ENCODE measurements around the gene RNASE11.
"Not testable (repeated sequence)": the region's sequence is repeated elsewhere in the genome, so short reads cannot be mapped to it uniquely, and the experiment has no call there.

The RNASE11 gene

DNA sequence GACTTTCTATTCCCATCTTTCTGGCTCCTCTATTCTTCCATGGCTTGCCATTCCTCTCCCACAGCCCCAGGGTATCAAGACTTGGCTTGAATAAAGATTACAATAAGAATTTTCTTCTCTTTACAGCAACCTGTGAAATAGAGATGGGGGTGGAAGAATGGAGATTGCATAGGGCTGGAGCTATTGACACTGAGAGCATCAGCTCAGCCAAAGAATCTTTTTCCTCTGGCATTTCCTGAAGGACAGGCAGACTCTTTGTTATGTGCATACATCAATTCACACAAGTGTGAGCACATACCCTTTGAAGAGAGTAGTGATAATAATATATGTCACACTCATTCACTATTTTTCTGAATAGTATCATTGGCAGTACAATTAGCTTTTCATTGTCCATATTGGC lies 4.7 kb downstream of the RNASE11 start:
- no peak for DNase-seq (ENCODE audit: low read depth in 2 of 3, low spot score in 2 of 3)

DNA sequence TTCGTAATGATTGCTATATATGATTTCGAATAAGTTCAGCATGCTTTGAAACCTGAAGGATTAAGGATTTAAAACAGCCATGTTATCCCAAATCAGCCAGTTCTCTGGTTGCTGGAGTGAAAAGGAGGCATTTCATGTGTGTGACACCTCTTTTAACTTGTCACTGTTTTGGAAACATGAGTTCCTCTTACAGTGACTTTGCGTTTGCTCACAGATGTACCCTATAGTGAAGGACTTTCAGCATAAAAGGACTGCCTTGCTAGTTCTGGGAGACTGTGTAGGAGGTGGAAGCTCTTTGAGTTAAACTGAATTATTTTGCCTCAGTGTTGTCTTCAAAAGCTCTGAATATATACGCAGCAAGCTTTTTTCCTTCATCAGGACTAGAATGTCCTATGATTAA lies 7.6 kb downstream of the RNASE11 start:
- DNase-seq (ENCODE audit: low read depth in 2 of 3, low spot score in 2 of 3) = no peak

DNA sequence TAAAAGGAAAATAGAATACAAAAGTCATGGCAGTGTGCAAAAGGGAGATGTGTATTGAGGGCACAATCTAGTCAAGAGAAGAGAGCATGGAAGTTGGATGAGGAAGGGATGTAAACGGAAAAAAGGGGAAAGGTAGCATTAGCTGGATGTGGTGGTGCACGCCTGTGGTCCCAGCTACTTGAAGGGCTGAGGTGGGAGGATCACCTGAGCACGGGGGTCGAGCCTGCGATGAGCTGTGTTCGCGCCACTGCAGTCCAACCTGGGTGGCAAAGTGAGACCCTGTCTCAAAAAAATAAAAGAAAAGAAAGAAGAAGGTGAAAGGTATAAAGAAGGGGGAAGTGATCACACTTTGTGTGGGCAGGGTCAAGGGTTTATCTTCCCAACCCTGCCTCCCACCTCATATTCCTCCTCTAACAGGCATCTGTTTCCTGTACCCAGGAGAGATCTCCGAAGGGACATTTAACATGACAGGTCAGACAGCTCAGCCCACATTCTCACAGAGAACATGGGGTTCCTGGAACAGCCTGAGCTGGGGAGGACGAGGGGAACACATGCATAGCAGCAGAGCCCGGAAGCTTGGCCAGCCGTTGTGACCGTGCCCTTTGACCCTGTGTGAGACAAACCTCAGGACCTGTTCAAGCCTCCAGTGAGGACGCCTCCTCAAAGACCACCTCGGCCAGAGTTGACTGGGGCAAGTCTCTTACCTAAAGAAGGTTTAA lies 8.9 kb downstream of the RNASE11 start:
- no peak for DNase-seq (ENCODE audit: low read depth in 2 of 3, low spot score in 2 of 3)

DNA sequence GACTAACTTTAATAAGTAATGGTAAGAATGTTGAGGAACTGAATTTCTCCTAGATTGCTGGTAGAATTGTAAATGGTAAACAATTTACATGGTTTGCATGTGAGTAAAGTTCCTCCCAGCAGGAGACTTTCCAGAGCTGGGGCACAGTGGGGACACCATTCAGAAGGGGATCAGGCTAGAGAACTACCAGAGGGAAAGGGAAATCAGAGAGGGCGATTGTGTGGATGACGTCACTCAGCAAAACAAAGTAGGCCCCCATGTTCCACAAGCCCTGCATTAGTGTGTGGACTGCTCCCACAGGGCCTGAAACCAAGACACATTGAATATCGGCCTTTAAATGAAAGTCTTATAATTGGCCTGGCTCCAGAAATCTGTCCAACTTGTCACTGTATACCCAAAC lies 9.5 kb downstream of the RNASE11 start:
- DNase-seq (ENCODE audit: low read depth in 2 of 3, low spot score in 2 of 3) = no peak

DNA sequence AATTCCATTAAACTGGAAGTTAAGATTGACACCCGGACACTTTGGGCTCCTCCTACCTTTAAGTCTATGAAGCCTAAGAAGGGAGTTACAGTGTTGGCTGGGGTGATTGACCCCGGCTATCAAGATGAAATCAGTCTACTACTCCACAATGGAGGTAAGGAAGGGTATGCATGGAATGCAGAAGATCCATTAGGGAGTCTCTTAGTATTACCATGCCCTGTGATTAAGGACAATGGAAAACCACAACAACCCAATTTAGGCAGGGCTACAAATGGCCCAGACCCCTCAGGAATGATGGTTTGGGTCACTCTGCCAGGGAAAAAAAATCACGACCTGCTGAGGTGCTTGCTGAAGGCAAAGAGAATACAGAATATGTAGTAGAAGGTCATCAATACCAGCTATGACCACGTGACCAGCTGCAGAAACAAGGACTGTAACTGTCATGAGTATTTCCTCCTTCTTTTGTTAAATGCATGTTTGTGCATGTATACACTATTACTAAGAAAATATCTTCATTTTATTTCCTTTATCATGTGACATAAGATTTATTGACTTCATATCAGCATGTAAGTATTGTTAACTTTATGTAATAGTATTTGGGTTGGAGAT lies 15.3 kb downstream of the RNASE11 start:
- DNase-seq (ENCODE audit: low read depth in 2 of 3, low spot score in 2 of 3) = not testable (repeated sequence)

DNA sequence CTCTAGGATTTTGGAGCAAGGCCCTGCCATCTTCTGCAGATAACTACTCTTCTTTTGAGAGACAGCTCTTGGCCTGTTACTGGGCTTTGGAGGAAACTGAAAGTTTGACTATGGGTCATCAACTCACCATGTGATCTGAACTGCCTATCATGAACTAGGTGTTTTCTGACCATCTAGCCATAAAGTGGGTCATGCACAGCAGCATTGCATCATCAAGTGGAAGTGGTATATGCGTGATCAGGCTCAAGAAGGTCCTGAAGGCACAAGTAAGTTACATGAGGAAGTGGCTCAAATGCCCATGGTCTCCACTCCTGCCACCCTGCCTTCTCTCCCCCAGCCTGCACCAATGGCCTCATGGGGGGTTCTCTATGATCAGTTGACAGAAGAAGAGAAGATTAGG lies 17.1 kb downstream of the RNASE11 start:
- not testable (repeated sequence) for DNase-seq (ENCODE audit: low read depth in 2 of 3, low spot score in 2 of 3)

DNA sequence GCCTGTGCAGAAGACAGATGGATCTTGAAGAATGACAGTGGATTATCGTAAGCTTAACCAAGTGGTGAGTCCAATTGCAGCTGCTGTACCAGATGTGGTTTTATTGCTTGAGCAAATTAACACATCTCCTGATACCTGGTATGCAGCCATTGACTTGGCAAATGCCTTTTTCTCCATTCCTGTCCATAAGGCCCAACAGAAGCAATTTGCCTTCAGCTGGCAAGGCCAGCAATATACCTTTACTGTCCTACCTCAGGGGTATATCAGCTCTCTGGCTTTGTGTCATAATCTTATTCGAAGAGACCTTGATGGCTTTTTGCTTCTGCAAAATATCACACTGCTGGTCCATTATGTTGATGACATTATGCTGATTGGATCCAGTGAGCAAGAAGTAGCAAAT lies 17.9 kb downstream of the RNASE11 start:
- DNase-seq (ENCODE audit: low read depth in 2 of 3, low spot score in 2 of 3) = not testable (repeated sequence)

DNA sequence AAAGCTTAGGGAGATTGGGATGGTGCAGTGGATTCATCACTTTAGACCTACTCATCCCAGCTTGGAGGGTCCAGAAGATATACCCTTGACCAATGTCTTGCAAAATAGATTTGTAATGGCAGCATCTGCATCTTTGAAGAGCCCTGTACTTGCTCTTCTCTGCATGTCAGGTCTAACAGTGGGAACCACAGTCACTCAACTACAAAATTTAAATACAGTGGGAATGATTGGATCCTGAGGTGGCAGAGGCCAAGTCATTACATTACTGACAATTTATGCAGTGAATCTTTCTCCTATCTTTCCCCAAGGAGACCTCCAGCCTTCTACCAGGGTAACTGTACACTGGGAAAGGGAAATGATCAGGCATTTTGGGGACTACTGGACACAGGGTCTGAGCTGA lies 18.7 kb downstream of the RNASE11 start:
- no peak for DNase-seq (ENCODE audit: low read depth in 2 of 3, low spot score in 2 of 3)

DNA sequence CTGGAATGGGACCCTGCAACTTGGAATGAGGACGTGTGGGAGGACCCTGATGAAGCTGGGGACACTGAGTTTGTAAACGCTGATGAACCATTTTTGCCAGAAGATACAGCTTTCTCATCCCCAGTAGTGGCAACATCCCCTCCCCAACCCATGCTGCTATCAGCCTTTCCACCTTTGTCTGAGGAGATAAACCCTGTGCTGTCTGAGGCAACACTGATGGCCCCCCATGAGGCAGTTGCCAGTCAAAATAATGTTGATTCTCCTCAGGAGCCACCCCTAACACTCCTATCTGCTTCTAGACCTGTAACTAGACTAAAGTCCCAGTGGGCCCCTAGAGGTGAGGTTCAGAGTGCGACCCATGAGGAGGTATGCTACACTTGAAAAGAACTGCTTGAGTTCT lies 19.4 kb downstream of the RNASE11 start:
- DNase-seq (ENCODE audit: low read depth in 2 of 3, low spot score in 2 of 3) = no peak

DNA sequence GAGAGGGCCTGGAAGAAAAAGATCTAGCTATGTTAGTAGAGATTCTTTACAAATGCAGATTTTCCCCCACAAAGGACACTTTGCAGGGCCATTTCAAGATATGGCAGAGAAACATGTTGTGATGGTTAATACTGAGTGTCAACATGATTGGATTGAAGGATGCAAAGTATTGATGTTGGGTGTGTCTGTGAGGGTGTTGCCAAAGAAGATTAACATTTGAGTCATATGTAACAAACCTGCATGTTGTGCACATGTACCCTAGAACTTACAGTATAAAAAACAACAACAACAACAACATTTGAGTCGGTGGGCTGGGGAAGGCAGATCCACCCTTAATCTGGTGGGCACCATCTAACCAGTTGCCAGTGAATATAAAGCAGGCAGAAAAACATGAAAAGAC lies 20.6 kb downstream of the RNASE11 start:
- DNase-seq (ENCODE audit: low read depth in 2 of 3, low spot score in 2 of 3) = not testable (repeated sequence)

DNA sequence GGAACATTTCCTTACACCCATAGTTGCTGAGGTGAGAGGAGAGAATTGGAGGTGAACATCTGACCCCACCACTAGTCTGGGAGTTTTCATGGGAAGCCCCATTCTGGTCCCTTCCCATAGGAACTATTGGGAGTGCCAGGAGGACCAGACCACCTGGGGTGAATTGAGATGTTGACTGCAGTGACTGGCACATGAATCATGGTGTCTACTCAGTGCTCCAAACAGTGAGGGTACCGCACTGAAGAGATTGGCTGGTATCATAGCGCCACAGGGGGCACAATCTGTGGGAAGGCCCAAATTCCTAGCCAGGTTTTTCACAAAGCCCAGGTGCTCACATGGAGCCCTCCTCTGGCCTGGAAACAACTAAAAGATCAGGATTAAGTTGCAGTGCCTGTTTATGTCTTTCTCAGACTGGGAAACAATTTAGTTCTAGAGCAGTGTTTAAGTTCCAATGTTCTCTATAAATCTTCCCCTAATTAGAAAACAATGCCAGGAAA lies 23.3 kb downstream of the RNASE11 start:
- DNase-seq (ENCODE audit: low read depth in 2 of 3, low spot score in 2 of 3) = no peak

DNA sequence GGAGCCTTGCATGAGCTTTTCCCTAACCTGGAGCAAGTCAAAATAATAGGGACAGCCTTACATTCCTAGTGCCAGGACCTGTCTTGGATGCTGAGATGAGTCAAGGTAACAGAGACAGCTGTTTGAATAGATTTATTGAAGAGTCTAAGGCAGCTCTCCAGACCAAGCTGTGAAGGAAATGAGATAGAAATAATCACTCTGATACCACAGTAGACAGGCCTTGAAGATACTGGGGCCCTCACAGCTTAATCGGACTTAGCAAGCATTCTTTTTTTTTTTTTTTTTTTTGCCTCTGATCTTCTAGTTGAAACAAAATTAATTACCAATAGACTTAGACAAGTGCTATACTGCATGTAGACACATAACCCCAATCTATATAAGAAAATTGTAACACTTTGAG lies 23.8 kb downstream of the RNASE11 start:
- no peak for DNase-seq (ENCODE audit: low read depth in 2 of 3, low spot score in 2 of 3)

DNA sequence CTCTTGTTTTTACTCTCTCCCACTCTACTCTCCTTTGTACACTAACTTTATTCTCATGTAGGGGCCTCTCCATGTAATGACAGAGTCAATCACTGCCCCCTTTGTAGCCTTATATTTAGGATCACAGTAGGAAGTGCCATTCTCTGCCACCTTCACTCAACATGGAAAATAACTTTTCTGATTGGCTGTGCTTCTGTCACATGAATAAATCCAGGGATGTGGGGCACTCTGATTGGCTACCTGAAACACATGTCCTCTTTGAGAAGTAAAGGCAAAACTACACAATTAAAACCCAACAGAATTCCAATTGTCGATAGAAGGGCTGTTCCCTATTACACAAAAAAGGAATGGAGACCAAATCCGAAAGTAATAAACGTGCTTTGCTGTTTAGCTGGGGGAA lies 26.8 kb downstream of the RNASE11 start, which contains the start of gene RNASE9:
Gene RNASE9, minus strand, starts transcription at position 87 of the 400 bp plus-strand sequence.
- no peak for DNase-seq (ENCODE audit: low read depth in 2 of 3, low spot score in 2 of 3)

DNA sequence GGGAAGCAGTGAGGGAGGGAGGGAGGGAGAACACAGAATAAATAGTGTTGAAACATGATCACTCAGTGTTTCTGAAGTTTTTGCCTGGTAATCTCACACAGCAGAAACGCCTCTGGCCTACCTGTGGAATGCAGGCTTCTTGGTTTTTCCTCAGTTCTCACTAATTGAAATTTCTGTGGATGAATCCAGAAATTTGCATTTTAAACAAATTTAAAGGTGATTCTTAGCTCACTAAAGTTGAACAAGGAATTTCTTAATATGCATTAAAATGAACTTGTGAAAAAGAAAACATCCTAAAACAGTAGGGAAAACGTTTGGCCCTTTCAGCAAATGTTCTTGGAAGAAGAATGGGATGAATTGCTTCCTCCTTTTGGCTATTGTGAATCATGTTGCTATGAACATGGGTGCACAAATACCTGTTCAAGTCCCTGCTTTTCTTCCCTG lies 28.3 kb downstream of the RNASE11 start:
- no peak for DNase-seq (ENCODE audit: low read depth in 2 of 3, low spot score in 2 of 3)

DNA sequence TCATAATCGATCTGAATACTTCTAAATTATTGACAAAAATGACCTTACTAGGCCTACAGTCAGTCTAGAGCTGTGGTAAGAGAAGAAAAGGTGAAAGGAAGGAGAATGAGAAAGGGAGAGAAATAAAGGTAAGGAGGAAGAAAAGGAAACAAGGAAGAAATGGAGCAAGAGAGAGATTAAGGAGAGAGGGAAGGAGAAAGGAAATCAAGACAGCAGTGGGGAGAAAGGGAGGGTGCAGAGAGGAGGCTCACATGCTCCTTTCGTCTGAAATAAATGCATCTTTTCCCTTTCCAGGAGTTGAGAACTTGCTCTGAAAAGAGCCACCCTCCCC lies 30.6 kb downstream of the RNASE11 start:
- DNase-seq (ENCODE audit: low read depth in 2 of 3, low spot score in 2 of 3) = no peak

DNA sequence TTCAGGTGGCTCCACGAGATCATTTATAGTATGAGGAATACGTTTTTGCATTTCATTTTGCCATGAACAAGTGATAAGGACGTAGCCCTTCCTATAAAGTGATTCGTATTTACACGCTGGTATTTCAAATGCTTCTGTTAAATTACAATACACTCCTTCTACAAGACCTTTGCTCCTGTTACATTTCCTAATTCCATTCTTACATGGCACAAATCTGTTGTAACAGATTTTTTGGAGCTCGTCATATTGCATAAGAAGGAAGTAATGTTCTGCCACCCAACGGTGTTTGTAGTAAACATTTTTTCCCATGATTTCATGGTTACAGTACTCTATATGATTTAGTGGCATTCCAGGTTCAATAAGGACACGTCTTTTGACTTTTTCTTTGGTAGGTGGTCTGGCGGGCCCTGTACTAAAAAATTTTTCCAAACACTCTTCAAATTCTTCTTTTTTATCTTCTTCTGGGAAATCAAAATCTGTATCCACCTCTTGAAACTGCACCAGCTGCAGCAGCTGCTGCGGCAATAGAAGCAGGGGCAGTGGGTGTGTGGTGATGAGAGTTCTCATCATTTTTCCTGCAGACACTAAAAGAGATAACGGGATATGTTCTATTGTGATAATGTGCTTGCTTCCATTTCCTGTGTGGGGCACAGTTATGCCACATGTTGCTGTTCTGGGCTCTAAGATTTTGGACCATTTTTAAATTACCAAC lies 31.1 kb downstream of the RNASE11 start:
- DNase-seq (ENCODE audit: low read depth in 2 of 3, low spot score in 2 of 3) = no peak

DNA sequence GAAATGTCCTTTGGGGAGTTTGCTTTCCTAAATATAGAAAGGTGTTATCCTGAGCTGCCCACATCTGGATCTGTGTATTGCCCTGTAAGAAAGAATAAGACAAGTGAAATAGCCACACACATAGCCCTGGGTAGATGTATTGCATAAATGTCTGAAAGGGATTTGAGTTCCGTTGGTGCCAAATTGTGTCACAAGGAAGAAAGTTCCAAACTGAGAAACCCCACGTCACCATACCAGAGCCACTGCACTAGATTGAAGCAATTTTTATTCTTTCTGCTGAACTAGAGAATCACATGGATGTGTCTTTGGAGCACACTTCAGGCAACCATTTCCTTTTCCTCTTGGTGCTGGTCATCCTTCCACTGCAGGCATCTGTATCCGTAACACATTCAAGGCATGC lies 32.0 kb downstream of the RNASE11 start:
- no peak for DNase-seq (ENCODE audit: low read depth in 2 of 3, low spot score in 2 of 3)

DNA sequence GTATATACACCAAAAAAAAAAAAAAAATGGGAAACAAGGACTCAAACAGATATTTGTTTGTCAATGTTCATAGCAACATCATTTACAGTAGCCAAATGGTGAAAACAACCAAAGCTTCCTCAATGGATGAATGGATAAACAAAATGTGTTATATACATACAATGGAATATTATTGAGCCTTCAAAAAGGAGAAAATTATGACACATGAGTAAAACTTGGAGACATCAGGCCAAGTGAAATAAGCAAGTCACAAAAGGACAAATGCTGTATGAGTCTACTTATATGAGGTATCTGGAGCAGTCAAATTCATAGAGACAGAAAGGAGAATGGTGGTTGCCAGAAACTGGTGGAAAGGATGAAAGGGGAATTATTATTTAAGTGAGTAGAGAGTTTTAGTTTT lies 34.8 kb downstream of the RNASE11 start:
- DNase-seq (ENCODE audit: low read depth in 2 of 3, low spot score in 2 of 3) = no peak

DNA sequence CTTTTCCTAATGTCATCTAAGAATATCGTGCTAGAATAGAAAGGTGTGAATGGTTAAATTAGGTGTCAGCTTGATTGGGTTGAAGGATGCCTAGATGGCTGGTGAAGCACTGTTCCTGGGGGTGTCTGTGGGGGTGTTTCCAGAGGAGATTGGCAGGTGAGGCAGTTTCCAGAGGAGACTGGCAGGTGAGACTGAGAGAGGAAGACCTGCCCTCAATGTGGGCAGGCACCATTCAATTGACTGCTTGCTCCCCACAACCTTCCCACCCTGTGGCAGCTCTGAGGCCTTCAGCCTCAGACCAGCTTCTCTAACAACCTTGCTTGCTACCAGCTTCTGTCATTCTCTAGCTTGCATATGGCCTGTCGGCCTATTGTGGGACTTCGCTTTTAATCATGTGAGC lies 36.2 kb downstream of the RNASE11 start:
- DNase-seq (ENCODE audit: low read depth in 2 of 3, low spot score in 2 of 3) = no peak

DNA sequence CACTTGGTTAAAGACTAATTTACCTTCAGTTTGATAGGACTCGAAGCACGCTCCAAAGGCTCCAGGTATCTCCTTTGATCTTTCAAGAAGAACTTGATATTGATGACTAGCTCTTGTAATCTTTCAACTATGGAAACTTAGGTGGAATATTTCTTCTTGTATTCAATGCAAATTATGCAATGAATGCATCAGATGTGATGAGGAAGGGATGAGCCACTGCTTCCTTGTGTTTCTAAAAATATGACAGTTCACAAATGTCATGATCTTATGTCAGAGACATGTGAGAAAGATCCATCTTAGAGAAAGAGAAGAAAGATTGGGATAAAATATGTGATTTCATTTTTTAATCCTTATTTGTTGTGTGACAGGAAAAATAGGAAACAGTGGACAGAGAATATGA lies 36.9 kb downstream of the RNASE11 start:
- DNase-seq (ENCODE audit: low read depth in 2 of 3, low spot score in 2 of 3) = no peak

DNA sequence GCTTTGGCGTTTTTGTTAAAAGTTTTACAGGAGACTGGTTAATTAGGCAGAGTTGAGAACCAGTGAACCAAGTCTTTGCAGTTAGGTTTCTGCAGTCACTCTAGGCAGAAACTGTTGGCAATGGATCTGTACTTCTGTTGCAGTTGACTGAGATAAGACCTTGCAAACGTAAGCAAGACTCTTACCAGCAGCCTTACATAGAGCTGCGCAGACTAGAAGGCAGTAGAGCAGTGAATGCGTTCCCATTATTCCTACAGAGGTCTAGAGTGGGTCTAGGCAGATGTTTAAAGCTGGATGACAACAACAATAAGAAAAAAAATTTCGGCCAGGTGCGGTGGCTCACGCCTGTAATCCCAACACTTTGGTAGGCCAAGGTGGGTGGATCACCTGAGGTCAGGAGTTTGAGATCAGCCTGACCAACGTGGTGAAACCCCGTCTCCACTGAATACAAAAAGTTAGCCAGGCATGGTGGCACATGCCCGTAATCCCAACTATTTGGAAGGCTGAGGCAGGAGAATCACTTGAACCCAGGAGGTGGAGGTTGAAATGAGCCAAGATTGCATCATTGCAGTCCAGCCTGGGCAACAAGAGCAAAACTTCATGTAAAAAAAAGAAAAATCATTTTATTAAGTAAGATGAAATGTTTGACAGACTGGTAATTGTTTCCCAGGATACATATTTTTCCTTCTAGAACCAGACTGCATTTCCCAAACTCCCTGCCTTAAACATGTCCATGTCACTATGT lies 39.2 kb downstream of the RNASE11 start:
- DNase-seq (ENCODE audit: low read depth in 2 of 3, low spot score in 2 of 3) = no peak

DNA sequence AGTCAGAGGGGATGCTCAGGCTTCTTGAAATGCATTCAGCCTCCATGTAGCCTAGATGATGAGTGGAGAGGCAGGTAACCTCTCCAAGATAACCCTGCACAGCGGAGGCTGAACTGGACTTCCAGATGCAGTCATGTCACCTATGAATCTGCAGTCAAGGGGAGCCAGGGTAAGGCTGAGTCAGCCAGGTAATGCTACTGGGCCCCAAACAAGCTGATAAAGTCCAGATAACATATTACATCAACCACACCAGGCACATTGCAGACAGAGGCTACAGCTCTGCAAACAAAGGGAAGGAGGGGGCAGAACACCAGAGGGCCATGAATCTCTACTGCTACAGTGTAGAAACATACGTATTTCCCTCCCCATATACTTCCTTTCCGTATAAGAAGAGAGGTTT lies 40.9 kb downstream of the RNASE11 start:
- DNase-seq (ENCODE audit: low read depth in 2 of 3, low spot score in 2 of 3) = no peak

All from activated CD8-positive, alpha-beta memory T cell treated with anti-CD3 and anti-CD28 coated beads for 48 hours (primary cell).